ENCODE results near the gene NCF2.

The NCF2 gene, protein sequence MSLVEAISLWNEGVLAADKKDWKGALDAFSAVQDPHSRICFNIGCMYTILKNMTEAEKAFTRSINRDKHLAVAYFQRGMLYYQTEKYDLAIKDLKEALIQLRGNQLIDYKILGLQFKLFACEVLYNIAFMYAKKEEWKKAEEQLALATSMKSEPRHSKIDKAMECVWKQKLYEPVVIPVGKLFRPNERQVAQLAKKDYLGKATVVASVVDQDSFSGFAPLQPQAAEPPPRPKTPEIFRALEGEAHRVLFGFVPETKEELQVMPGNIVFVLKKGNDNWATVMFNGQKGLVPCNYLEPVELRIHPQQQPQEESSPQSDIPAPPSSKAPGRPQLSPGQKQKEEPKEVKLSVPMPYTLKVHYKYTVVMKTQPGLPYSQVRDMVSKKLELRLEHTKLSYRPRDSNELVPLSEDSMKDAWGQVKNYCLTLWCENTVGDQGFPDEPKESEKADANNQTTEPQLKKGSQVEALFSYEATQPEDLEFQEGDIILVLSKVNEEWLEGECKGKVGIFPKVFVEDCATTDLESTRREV

DNA sequence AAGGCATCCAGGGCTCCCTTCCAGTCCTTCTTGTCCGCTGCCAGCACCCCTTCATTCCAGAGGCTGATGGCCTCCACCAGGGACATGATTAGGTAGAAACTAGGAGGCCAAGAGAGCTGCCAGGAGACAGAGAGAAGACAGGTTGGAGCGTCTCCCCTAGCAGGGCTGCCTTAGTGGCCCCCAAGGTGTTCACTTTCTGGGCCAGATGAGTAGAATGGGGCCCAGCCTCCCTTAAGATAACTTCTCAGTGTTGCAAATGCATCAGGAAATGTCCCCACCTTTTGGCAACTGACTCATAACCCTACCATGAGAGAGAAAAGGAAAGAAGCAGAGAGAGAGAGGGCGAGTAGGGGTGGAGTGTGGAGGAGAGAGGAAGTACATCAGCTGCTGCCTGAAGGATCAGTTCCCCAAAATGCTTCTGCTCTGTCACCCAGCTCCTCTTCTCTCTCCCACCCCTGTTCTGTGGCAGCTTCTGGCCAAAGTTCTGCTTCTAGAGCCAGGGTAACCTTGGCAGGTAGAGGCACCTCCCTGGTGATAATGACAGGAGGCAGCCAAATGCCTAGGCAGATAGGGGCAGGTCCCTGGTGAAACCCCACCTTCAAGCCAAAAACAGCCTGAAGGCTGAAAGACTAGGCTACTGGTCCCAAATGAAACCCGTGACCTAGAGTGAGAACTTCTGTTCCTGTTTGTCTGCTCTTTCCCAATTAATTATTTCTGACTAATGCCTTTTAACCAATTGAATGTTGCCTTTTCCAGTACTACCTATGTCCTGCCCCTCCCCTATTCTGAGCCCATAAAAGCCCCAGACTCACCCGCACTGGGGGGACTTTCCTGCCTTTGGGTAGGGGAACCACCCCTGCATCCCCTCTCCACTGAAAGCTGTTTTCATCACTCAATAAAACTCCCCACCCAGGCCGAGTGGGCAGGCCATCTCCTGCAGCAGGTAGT is at the start of gene NCF2:
NCF2 (minus strand) TSS at position 216 of the 948 bp plus-strand sequence; CDS start at position 86, 130 bp downstream.
- DNase-seq (ENCODE audit: low read depth): peak; percentile 94
- no peak within 1 kb of the TSS for H3K4me3 ChIP-seq (ENCODE audit: low read depth, low read length)
- TF ChIP-seq CTCF (IDR thresholded peaks at IDR 0.05; ENCODE audit: low read depth, low read length) (no peak), MYC (IDR thresholded peaks at IDR 0.05; ENCODE audit: low read depth, low read length) (peak; percentile 30; the same call in 1 of the 2 replicates), MAX (IDR thresholded peaks at IDR 0.05; ENCODE audit: low read depth, low read length) (peak; percentile 52)

DNA sequence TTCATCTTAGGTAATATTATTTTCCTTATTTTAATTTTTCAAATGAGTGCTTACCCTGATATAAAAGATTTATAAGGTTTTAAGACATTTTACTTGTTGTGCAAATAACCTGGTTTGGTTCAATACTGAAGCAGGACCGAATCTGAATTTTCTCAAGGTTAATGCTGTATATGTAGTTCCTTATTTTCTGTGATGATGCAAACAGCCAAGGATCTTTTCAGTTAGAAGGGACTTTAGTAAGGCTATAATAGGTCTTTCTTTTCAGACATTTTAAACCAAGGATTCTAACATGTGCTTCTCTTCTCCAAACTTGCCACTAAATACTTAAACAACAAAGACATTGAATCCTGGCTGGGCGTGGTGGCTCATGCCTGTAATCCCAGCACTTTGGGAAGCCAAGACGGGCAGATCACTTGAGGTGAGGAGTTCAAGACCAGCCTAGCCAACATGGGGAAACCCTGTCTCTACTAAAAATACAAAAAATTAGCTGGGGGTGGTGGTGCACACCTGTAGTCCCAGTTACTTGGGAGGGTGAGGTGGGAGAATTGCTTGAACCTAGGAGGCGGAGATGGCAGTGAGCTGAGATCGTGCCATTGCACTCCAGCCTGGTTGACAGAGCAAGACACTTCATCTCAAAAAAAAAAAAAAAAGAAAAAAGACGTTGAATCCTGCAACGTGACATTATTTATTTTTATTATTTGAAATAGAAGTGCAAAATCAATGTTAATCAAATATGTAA is 48.6 kb upstream of the NCF2 start:
- peak; percentile 27 for DNase-seq (ENCODE audit: low read depth)
- H3K4me3 ChIP-seq (ENCODE audit: low read depth, low read length): no peak overlapping the region
- TF ChIP-seq CTCF (IDR thresholded peaks at IDR 0.05; ENCODE audit: low read depth, low read length): no peak
- TF ChIP-seq MYC (IDR thresholded peaks at IDR 0.05; ENCODE audit: low read depth, low read length): no peak
- TF ChIP-seq MAX (IDR thresholded peaks at IDR 0.05; ENCODE audit: low read depth, low read length): no peak
- no peak for TF ChIP-seq POLR2A (IDR thresholded peaks at IDR 0.05; ENCODE audit: extremely low read depth, insufficient read length)

GRCh38 chr1:183636783-183637182 is 46.5 kb upstream of the NCF2 start:
- no peak overlapping the region for H3K4me3 ChIP-seq (ENCODE audit: low read depth, low read length)
- TF ChIP-seq MYC (IDR thresholded peaks at IDR 0.05; ENCODE audit: low read depth, low read length) (no peak), CTCF (IDR thresholded peaks at IDR 0.05; ENCODE audit: low read depth, low read length) (no peak), POLR2A (IDR thresholded peaks at IDR 0.05; ENCODE audit: extremely low read depth, insufficient read length) (no peak), MAX (IDR thresholded peaks at IDR 0.05; ENCODE audit: low read depth, low read length) (no peak)
- no peak for DNase-seq (ENCODE audit: low read depth)

DNA sequence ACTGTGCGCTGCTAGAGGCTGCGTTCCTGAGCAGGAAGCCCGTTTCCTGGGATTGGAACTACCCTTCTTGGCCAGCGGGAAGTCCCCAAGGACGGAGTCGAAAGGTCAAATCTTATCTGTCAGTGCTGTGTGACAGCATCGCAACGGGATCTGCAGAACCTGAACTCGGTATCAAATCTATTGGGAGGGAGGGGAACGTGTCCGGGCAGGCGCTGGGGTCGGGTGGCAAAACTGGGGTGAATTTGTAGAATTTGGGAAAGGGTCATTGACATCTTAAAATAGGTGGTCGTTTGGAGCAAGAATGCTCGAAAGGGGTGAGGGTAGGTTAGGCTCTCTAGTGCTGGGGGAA is 46.0 kb upstream of the NCF2 start:
- DNase-seq (ENCODE audit: low read depth): no peak
- H3K4me3 ChIP-seq (ENCODE audit: low read depth, low read length): peak overlapping the region; percentile 59
- TF ChIP-seq CTCF (IDR thresholded peaks at IDR 0.05; ENCODE audit: low read depth, low read length) (no peak), MYC (IDR thresholded peaks at IDR 0.05; ENCODE audit: low read depth, low read length) (no peak), POLR2A (IDR thresholded peaks at IDR 0.05; ENCODE audit: extremely low read depth, insufficient read length) (no peak), MAX (IDR thresholded peaks at IDR 0.05; ENCODE audit: low read depth, low read length) (no peak)

Measured in NB4 (cell line).